BJ (cell line): ENCODE data around the gene AASDH. TPM values are rescaled to one million over a fixed set of nuclear protein-coding genes. Genes with fewer than 3 reads are reported as not detected.

ENCODE experiments used
- CTCF ChIA-PET: fragments of 350-600 bp; formaldehyde crosslinking; extraction: SDS; loops from one replicate; lab custom pipeline; 2021; ENCODE audit warnings: antibody characterized with exemption, inconsistent platforms; lab: Yijun Ruan, JAX
- POLR2A ChIA-PET: fragments of 300-600 bp; sonication (Branson Sonifier 250); formaldehyde crosslinking; extraction: SDS; loops from one replicate; lab custom pipeline; 2021; ENCODE audit warnings: antibody characterized with exemption; lab: Charles Lee
- DNase-seq: peaks from one replicate; pipeline ENCODE4 v3.0.0-alpha.2; 2011; ENCODE audit warnings: low read depth
- H3K27me3 ChIP-seq: 2 replicates; pipeline ENCODE4 v1.6.0; 2011; ENCODE audit warnings: low read length; ENCODE audit not compliant: control insufficient read depth, insufficient read depth
- H3K36me3 ChIP-seq: 2 replicates; pipeline ENCODE4 v1.5.1; 2011; ENCODE audit warnings: low read length; ENCODE audit not compliant: control insufficient read depth, insufficient read depth
- H3K4me3 ChIP-seq: 2 replicates; pipeline ENCODE4 v1.5.1; 2011; ENCODE audit warnings: low read depth, mild to moderate bottlenecking, control low read depth, low read length
- CTCF ChIP-seq: IDR thresholded peaks from 2 replicates; pipeline ENCODE4 v1.5.1; 2011; ENCODE audit warnings: low read depth, mild to moderate bottlenecking, control low read depth, inconsistent platforms, low read length, moderate library complexity; ENCODE audit not compliant: insufficient read depth
- polyA plus RNA-seq: library from polyadenylated mRNA; depleted of rRNA; stranded (reverse); fragments of >200 nt; gene quantifications from 2 replicates; pipeline ENCODE4 v1.2.3, GENCODE V29; 2011

AASDH gene
- polyA plus RNA-seq, 1 experiment = 3.4 TPM

- Histone ChIP-seq H3K36me3 (no peaks in the 10 kb centered on the region), H3K27me3 (no peaks in the 10 kb centered on the region), H3K4me3 (no peak overlapping the region)
- no peak for DNase-seq
- TF ChIP-seq CTCF = no peak
- ChIA-PET CTCF (no interaction called here), POLR2A (interaction anchor here (0.7 kb wide), 1 partner anchor 13 kb away, joined by 6 read pairs; no protein-coding TSS in a partner anchor)
Observed at GRCh38 chr4:56330691-56331090, 56.6 kb downstream of the AASDH start.

- Histone ChIP-seq H3K4me3 (no peak overlapping the region), H3K36me3 (no peaks in the 10 kb centered on the region), H3K27me3 (no peaks in the 10 kb centered on the region; the same call in 1 of the 2 replicates)
- TF ChIP-seq CTCF = no peak
- no peak for DNase-seq
- CTCF ChIA-PET = interaction anchor here (0.8 kb wide), 1 partner anchor 242 kb away, joined by 3 read pairs; no protein-coding TSS in a partner anchor
- POLR2A ChIA-PET = no interaction called here
Observed at GRCh38 chr4:56326363-56326762, 60.9 kb downstream of the AASDH start.

GRCh38 chr4:56324011-56324610 is 63.2 kb downstream of the AASDH start:
- POLR2A ChIA-PET = no interaction called here
- no peaks in the 10 kb centered on the region for H3K36me3 ChIP-seq
- no peaks in the 10 kb centered on the region; the same call in 1 of the 2 replicates for H3K27me3 ChIP-seq
- no peak for DNase-seq
- TF ChIP-seq CTCF = no peak
- H3K4me3 ChIP-seq = no peak overlapping the region
- CTCF ChIA-PET = no interaction called here

- no peak for TF ChIP-seq CTCF
- no peak overlapping the region for H3K4me3 ChIP-seq
- CTCF ChIA-PET = no interaction called here
- H3K27me3 ChIP-seq = no peaks in the 10 kb centered on the region; the same call in 1 of the 2 replicates
- no peak for DNase-seq
- H3K36me3 ChIP-seq = no peaks in the 10 kb centered on the region
- POLR2A ChIA-PET = no interaction called here
Observed at GRCh38 chr4:56323327-56323726, 64.0 kb downstream of the AASDH start.

- H3K36me3 ChIP-seq = no peaks in the 10 kb centered on the region
- DNase-seq = no peak
- CTCF ChIA-PET = no interaction called here
Observed at GRCh38 chr4:56321251-56321650, 66.0 kb downstream of the AASDH start.

More at GRCh38 chr4:56321251-56321650, 66.0 kb downstream of the AASDH start:
- POLR2A ChIA-PET = no interaction called here
- H3K27me3 ChIP-seq = no peaks in the 10 kb centered on the region; the same call in 1 of the 2 replicates
- TF ChIP-seq CTCF = no peak
- no peak overlapping the region for H3K4me3 ChIP-seq
